Astrocyte (in vitro differentiated cells and primary cell): ENCODE measurements around the gene MATCAP1. TPM values are rescaled to one million over a fixed set of nuclear protein-coding genes. Genes with fewer than 3 reads are reported as not detected.

Experiments
- DNase-seq: peaks from one replicate; pipeline ENCODE4 v3.0.0-alpha.2; 2010; ENCODE audit warnings: low read depth
- FAIRE-seq: peaks from 2 replicates; lab custom pipeline; 2011; peaks lifted over from hg19 to GRCh38; lab: Jason Lieb, UNC
- H2AFZ ChIP-seq: 2 replicates; pipeline ENCODE4 v1.6.0; 2012; ENCODE audit warnings: low read depth, low read length, inconsistent platforms
- H3K27ac ChIP-seq: 2 replicates; pipeline ENCODE4 v1.5.1; 2011; ENCODE audit warnings: low read depth, low read length, inconsistent platforms
- H3K27me3 ChIP-seq: 2 replicates; pipeline ENCODE4 v1.6.0; 2011; ENCODE audit warnings: low read length, inconsistent platforms; ENCODE audit not compliant: insufficient read depth
- H3K36me3 ChIP-seq: 2 replicates; pipeline ENCODE4 v1.5.1; 2011; ENCODE audit warnings: low read length, inconsistent platforms; ENCODE audit not compliant: insufficient read depth
- H3K4me1 ChIP-seq: 2 replicates; pipeline ENCODE4 v1.5.1; 2011; ENCODE audit warnings: low read length, inconsistent platforms; ENCODE audit not compliant: insufficient read depth
- H3K4me2 ChIP-seq: 2 replicates; pipeline ENCODE4 v1.6.0; 2012; ENCODE audit warnings: low read length, inconsistent platforms
- H3K4me3 ChIP-seq: 2 replicates; pipeline ENCODE4 v1.5.1; 2011; ENCODE audit warnings: low read depth, mild to moderate bottlenecking, low read length, inconsistent platforms; ENCODE audit not compliant: insufficient read depth
- H3K79me2 ChIP-seq: 2 replicates; pipeline ENCODE4 v1.6.0; 2012; ENCODE audit warnings: mild to moderate bottlenecking, low read length, inconsistent platforms; ENCODE audit not compliant: insufficient read depth
- H3K9ac ChIP-seq: 2 replicates; pipeline ENCODE4 v1.6.0; 2012; ENCODE audit warnings: mild to moderate bottlenecking, low read length, inconsistent platforms
- H3K9me3 ChIP-seq: 2 replicates; pipeline ENCODE4 v1.5.1; 2012; ENCODE audit warnings: low read depth, mild to moderate bottlenecking, low read length, inconsistent platforms; ENCODE audit not compliant: insufficient read depth
- H4K20me1 ChIP-seq: 2 replicates; pipeline ENCODE4 v1.6.0; 2012; ENCODE audit warnings: low read length, inconsistent platforms; ENCODE audit not compliant: insufficient read depth
- H3K27ac Mint-ChIP-seq: one replicate; pipeline ENCODE4 v1.8.0; 2021; ENCODE audit warnings: mild to moderate bottlenecking, mixed read lengths; ENCODE audit not compliant: unreplicated experiment
- H3K27me3 Mint-ChIP-seq: one replicate; pipeline ENCODE4 v1.8.0; 2021; ENCODE audit warnings: low read depth, mixed read lengths; ENCODE audit not compliant: unreplicated experiment
- H3K36me3 Mint-ChIP-seq: one replicate; pipeline ENCODE4 v1.8.0; 2021; ENCODE audit warnings: low read depth, mixed read lengths; ENCODE audit not compliant: unreplicated experiment
- H3K4me1 Mint-ChIP-seq: one replicate; pipeline ENCODE4 v1.8.0; 2021; ENCODE audit warnings: low read depth, mixed read lengths; ENCODE audit not compliant: unreplicated experiment
- H3K4me3 Mint-ChIP-seq: one replicate; pipeline ENCODE4 v1.8.0; 2021; ENCODE audit warnings: mild to moderate bottlenecking, moderate library complexity, mixed read lengths; ENCODE audit not compliant: unreplicated experiment
- H3K9me3 Mint-ChIP-seq: one replicate; pipeline ENCODE4 v1.8.0; 2021; ENCODE audit warnings: mild to moderate bottlenecking, mixed read lengths; ENCODE audit not compliant: unreplicated experiment
- EZH2 ChIP-seq: IDR thresholded peaks from 2 replicates; pipeline ENCODE4 v1.6.1; 2012; ENCODE audit warnings: mild to moderate bottlenecking, low read length, inconsistent platforms; ENCODE audit not compliant: insufficient read depth
- total RNA-seq: library from RNA; stranded (reverse); gene quantifications from 2 replicates; pipeline ENCODE4 v1.2.1, GENCODE V29; 2021
- TF ChIP-seq, protein P1 (sequence below): IDR thresholded peaks from 2 replicates; pipeline ENCODE4 v1.5.1; 2011; ENCODE audit warnings: low read depth, mild to moderate bottlenecking, inconsistent platforms, low read length, moderate library complexity; ENCODE audit not compliant: insufficient read depth

MATCAP1 gene
- total RNA-seq, 1 donor from 2014 or later = 26.1 TPM

DNA sequence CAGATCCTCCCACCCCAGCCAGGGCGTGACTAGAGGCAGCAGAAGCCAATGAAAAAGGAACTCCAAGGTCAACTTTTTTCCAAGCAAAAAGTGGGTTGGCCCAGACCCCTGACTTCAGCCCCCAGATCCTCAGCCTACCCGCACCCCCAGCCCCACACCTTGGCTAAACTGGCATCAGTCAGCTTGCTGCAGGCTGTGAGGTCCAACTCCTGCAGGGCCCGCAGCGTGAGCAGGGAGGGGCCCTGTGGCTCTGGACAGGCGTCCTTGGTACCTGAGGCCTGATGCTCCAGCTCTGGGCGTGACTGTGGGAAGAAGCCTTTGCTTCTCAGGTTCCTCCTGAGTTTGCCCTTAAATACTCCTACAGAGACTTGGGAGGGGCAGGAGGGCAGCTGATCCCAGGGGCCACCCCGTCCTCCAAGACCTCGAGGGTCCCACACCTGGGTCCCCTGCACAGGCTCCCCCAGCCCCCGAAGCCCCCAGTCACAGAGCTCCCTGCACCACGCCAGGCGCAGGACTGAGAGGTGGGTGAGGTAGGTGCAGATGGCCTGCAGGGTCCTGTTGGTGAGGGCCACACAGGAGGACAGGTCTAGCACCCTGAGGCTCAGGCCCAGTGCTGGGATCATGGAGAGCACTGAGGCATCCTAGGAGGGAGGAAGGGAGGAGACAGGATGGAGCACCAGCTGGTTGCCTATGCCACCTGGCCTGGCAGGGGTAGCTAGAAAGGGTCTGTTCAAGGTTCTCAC lies 24.6 kb upstream of the MATCAP1 start:
- no peak for FAIRE-seq
- H3K27me3 ChIP-seq = no peaks in the 10 kb centered on the region
- no peaks in the 10 kb centered on the region for H3K9me3 Mint-ChIP-seq
- no peak overlapping the region for H3K4me3 ChIP-seq
- peaks cover 2% of the 10 kb centered on the region for H3K4me1 Mint-ChIP-seq
- H3K36me3 ChIP-seq = no peaks in the 10 kb centered on the region
- H3K27me3 Mint-ChIP-seq = peaks cover 6% of the 10 kb centered on the region
- TF ChIP-seq, protein P1, sequence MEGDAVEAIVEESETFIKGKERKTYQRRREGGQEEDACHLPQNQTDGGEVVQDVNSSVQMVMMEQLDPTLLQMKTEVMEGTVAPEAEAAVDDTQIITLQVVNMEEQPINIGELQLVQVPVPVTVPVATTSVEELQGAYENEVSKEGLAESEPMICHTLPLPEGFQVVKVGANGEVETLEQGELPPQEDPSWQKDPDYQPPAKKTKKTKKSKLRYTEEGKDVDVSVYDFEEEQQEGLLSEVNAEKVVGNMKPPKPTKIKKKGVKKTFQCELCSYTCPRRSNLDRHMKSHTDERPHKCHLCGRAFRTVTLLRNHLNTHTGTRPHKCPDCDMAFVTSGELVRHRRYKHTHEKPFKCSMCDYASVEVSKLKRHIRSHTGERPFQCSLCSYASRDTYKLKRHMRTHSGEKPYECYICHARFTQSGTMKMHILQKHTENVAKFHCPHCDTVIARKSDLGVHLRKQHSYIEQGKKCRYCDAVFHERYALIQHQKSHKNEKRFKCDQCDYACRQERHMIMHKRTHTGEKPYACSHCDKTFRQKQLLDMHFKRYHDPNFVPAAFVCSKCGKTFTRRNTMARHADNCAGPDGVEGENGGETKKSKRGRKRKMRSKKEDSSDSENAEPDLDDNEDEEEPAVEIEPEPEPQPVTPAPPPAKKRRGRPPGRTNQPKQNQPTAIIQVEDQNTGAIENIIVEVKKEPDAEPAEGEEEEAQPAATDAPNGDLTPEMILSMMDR = no peak
- no peak for TF ChIP-seq EZH2
- H3K79me2 ChIP-seq = no peaks in the 10 kb centered on the region
- H3K4me3 Mint-ChIP-seq = no peak overlapping the region
- H3K9ac ChIP-seq = no peak overlapping the region
- peaks cover 12% of the 10 kb centered on the region for H3K4me1 ChIP-seq
- no peaks in the 10 kb centered on the region for H3K9me3 ChIP-seq
- no peak for DNase-seq
- H3K4me2 ChIP-seq = no peak overlapping the region
- no peaks in the 10 kb centered on the region for H4K20me1 ChIP-seq
- peaks cover 8% of the 10 kb centered on the region for H3K36me3 Mint-ChIP-seq
- no peak overlapping the region for H3K27ac ChIP-seq
- no peak overlapping the region for H2AFZ ChIP-seq
- H3K27ac Mint-ChIP-seq = no peak overlapping the region

DNA sequence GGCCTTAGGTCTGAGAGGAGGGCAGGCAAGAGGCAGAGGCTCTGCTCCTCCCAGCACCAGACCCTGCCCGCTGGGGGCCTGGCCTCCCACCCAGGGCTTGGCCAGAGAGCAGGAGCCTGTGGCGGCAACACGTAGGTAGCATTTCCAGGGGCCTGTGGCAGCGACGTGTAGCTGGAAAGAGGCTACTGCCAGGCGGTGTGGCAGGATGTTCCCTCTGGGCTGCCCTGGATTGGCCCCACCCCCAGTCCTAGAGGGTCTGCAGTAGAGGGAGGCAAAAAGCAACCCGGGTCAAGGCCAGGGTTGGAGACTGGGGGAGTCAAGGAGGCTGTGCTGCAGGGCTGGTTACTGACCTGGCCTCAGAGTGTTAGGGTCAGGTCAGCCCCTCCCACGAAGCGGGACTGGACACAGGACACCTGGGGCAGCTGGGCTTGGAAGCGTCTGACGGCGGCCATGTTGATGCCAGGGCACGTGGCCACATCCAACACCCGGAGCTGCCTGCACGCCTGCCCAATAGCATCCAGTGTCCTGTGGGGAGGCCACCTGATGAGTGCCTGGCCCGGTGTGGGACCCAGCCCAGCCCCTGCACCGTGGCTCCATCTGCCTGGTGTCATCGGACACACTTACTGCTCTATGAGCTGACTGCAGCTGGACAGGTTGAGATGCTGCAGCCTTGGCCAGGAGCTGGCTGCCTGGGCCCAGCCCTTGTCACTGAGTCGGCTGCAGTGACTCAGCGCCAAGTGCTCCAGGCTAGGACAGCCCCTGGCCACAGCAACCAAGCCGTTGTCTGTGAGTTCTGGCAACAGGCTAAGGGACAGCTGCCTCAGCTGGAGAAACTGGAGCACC lies 23.7 kb upstream of the MATCAP1 start:
- H3K27ac ChIP-seq = no peak overlapping the region
- peaks cover 6% of the 10 kb centered on the region for H3K27me3 Mint-ChIP-seq
- DNase-seq = no peak

More for the DNA sequence above, 23.7 kb upstream of the MATCAP1 start:
- Histone ChIP-seq H3K4me2 (no peak overlapping the region), H3K4me3 (no peak overlapping the region), H2AFZ (no peak overlapping the region), H3K36me3 (no peaks in the 10 kb centered on the region), H3K9me3 (no peaks in the 10 kb centered on the region), H3K4me1 (peaks cover 12% of the 10 kb centered on the region), H4K20me1 (no peaks in the 10 kb centered on the region), H3K79me2 (no peaks in the 10 kb centered on the region), H3K27me3 (no peaks in the 10 kb centered on the region), H3K9ac (no peak overlapping the region)
- Mint-ChIP-seq H3K9me3 (no peaks in the 10 kb centered on the region), H3K4me3 (no peak overlapping the region), H3K36me3 (peaks cover 3% of the 10 kb centered on the region), H3K4me1 (peaks cover 2% of the 10 kb centered on the region), H3K27ac (no peak overlapping the region)
- FAIRE-seq = no peak
- TF ChIP-seq, protein P1 = no peak
- no peak for TF ChIP-seq EZH2
